Left ventricle myocardium inferior (tissue), 1 donor: ENCODE results near the gene CRTC1. TPM values are rescaled to one million over a fixed set of nuclear protein-coding genes. Genes with fewer than 3 reads are reported as not detected.
A peak's percentile ranks its signal among the peaks of the same experiment; 100 is the strongest.

Experiments used
- DNase-seq: peaks from one replicate; pipeline ENCODE4 v3.0.0-alpha.2; 2020
- H3K27ac ChIP-seq: fragments of 200-600 bp; replicated peaks from 2 replicates; pipeline ENCODE4 v1.8.0; 2021
- H3K27me3 ChIP-seq: fragments of 200-600 bp; 2 replicates; pipeline ENCODE4 v1.8.0; 2021; ENCODE audit warnings: low read depth
- H3K36me3 ChIP-seq: fragments of 200-600 bp; 2 replicates; pipeline ENCODE4 v1.8.0; 2021
- H3K4me1 ChIP-seq: fragments of 200-600 bp; 2 replicates; pipeline ENCODE4 v1.8.0; 2021
- H3K4me3 ChIP-seq: fragments of 200-600 bp; 2 replicates; pipeline ENCODE4 v1.8.0; 2021; ENCODE audit warnings: mild to moderate bottlenecking, moderate library complexity
- H3K9me3 ChIP-seq: fragments of 200-600 bp; replicated peaks from 2 replicates; pipeline ENCODE4 v1.8.0; 2021
- intact Hi-C: fragments of 100-400 bp; cut with micrococcal nuclease; formaldehyde crosslinking; loops from one replicate; pipeline ENCODE4 v1.11.0; 2022
- total RNA-seq: library from RNA; stranded (reverse); fragmentation: NEBNext Ultra II Directional; extraction: Animal tissue kit (Norgen Biotek cat#: 25700); gene quantifications from one replicate; pipeline ENCODE4 v1.2.1, GENCODE V29; 2021
- TF ChIP-seq, protein P1 (sequence below): fragments of 200-600 bp; IDR thresholded peaks from 2 replicates; pipeline ENCODE4 v1.8.0; 2021; ENCODE audit warnings: antibody characterized with exemption, mild to moderate bottlenecking, borderline replicate concordance
- donor health status: DM: no; HTN: yes; CAD: no; lungs with severe emphysema.

CRTC1 gene
- total RNA-seq, 1 donor from 2014 or later, result 9.7 TPM

- H3K27ac ChIP-seq, result no peak overlapping the region
- H3K4me1 ChIP-seq, result peaks cover 36% of the 10 kb centered on the region
- intact Hi-C loops, result no loop called here
- H3K27me3 ChIP-seq, result peaks cover 89% of the 10 kb centered on the region
- peak overlapping the region; percentile 45 for H3K4me3 ChIP-seq
- H3K36me3 ChIP-seq, result no peaks in the 10 kb centered on the region
- TF ChIP-seq, protein P1, sequence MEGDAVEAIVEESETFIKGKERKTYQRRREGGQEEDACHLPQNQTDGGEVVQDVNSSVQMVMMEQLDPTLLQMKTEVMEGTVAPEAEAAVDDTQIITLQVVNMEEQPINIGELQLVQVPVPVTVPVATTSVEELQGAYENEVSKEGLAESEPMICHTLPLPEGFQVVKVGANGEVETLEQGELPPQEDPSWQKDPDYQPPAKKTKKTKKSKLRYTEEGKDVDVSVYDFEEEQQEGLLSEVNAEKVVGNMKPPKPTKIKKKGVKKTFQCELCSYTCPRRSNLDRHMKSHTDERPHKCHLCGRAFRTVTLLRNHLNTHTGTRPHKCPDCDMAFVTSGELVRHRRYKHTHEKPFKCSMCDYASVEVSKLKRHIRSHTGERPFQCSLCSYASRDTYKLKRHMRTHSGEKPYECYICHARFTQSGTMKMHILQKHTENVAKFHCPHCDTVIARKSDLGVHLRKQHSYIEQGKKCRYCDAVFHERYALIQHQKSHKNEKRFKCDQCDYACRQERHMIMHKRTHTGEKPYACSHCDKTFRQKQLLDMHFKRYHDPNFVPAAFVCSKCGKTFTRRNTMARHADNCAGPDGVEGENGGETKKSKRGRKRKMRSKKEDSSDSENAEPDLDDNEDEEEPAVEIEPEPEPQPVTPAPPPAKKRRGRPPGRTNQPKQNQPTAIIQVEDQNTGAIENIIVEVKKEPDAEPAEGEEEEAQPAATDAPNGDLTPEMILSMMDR, result no peak
- peak; percentile 73 for DNase-seq
- no peaks in the 10 kb centered on the region for H3K9me3 ChIP-seq
Measured at GRCh38 chr19:18785179-18786124, 102.0 kb downstream of the CRTC1 start.

- Histone ChIP-seq H3K27me3 (peaks cover 100% of the 10 kb centered on the region), H3K36me3 (no peaks in the 10 kb centered on the region), H3K27ac (no peak overlapping the region), H3K4me3 (no peak overlapping the region), H3K4me1 (peaks cover 44% of the 10 kb centered on the region), H3K9me3 (no peaks in the 10 kb centered on the region)
- intact Hi-C loops, result no loop called here
- no peak for DNase-seq
- TF ChIP-seq, protein P1, result no peak
Measured at GRCh38 chr19:18788529-18789421, 105.3 kb downstream of the CRTC1 start.

GRCh38 chr19:18789422-18789869, 106.0 kb downstream of the CRTC1 start:
- intact Hi-C loops, result no loop called here
- peak overlapping the region; percentile 56 for H3K4me3 ChIP-seq
- H3K36me3 ChIP-seq, result no peaks in the 10 kb centered on the region
- DNase-seq, result no peak
- TF ChIP-seq, protein P1, result no peak
- peaks cover 100% of the 10 kb centered on the region for H3K27me3 ChIP-seq
- H3K4me1 ChIP-seq, result peaks cover 44% of the 10 kb centered on the region
- H3K27ac ChIP-seq, result no peak overlapping the region
- H3K9me3 ChIP-seq, result no peaks in the 10 kb centered on the region

DNA sequence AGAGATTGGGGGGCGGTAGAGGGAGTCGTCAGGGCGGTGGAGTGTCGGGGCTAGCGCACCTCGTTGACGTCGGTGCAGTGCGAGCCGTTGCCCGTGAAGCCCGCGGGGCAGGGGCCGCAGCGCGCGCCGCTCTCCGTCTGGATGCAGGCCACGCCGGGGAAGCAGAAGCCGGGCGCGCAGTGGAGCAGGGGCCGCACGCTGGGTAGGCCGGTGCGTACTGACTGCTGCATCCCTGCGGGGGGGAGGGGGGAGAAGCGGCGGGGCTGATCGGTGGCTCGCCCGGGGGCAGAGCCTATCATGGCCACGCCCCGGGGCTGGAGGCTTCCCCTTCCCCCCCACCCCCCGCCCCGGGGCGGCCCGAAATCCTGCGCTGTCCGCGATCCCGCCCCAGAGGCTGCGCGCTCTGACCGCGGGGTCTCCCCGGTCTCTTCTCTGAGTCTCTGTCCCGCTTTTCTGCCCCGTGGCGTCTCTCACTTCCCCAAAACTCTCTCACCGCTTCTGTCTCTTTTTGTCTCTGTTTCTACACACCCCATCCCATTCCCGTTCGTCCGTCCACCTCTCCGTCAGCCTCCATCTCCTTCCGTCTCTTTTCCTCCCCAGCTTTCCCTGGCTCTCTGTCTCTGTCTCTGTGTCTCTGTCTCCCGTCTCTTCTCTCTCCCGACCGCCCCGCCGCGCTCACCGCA, 106.5 kb downstream of the CRTC1 start:
- peaks cover 44% of the 10 kb centered on the region for H3K4me1 ChIP-seq
- intact Hi-C loops, result no loop called here
- no peak overlapping the region for H3K27ac ChIP-seq
- no peak for DNase-seq
- TF ChIP-seq, protein P1, result no peak
- peaks cover 100% of the 10 kb centered on the region for H3K27me3 ChIP-seq
- H3K9me3 ChIP-seq, result no peaks in the 10 kb centered on the region
- H3K4me3 ChIP-seq, result peak overlapping the region; percentile 56
- H3K36me3 ChIP-seq, result no peaks in the 10 kb centered on the region
